ENCODE measurements around the gene SALL3.
"Not testable (repeated sequence)": the region's sequence is repeated elsewhere in the genome, so short reads cannot be mapped to it uniquely, and the experiment has no call there.

DNA sequence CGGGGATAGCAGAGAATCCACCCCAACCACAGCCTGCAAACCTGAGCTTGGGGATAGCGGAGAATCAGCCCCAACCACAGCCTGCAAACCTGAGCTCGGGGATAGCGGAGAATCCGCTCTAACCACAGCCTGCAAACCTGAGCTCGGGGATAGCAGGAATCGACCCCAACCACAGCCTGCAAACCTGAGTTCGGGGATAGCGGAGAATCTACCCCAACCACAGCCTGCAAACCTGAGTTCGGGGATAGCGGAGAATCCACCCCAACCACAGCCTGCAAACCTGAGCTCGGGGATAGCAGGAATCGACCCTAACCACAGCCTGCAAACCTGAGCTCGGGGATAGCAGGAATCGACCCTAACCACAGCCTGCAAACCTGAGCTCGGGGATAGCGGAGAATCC is 37.4 kb upstream of the SALL3 start:
- TF ChIP-seq, protein P1, sequence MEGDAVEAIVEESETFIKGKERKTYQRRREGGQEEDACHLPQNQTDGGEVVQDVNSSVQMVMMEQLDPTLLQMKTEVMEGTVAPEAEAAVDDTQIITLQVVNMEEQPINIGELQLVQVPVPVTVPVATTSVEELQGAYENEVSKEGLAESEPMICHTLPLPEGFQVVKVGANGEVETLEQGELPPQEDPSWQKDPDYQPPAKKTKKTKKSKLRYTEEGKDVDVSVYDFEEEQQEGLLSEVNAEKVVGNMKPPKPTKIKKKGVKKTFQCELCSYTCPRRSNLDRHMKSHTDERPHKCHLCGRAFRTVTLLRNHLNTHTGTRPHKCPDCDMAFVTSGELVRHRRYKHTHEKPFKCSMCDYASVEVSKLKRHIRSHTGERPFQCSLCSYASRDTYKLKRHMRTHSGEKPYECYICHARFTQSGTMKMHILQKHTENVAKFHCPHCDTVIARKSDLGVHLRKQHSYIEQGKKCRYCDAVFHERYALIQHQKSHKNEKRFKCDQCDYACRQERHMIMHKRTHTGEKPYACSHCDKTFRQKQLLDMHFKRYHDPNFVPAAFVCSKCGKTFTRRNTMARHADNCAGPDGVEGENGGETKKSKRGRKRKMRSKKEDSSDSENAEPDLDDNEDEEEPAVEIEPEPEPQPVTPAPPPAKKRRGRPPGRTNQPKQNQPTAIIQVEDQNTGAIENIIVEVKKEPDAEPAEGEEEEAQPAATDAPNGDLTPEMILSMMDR (tag by site-specific recombination; IDR thresholded peaks at IDR 0.05): not testable (repeated sequence)
- not testable (repeated sequence) for TF ChIP-seq IKZF3, SP2, ZBTB8A (tag by site-specific recombination; IDR thresholded peaks at IDR 0.05)
